Neural progenitor cell (in vitro differentiated cells): ENCODE measurements around the gene CLNK.

Experiments used
- EZH2 ChIP-seq: fragments of 200-600 bp; sonication (generic); IDR thresholded peaks from 2 replicates; pipeline ENCODE4 v1.6.1; 2017; ENCODE audit warnings: antibody characterized with exemption, mild to moderate bottlenecking, moderate library complexity
- EZH2phosphoT487 ChIP-seq: fragments of 200-600 bp; sonication (generic); IDR thresholded peaks from 2 replicates; pipeline ENCODE4 v1.6.1; 2017; ENCODE audit warnings: antibody characterized with exemption
- TF ChIP-seq, protein P1 (sequence below): fragments of 200-600 bp; sonication (generic); IDR thresholded peaks from 2 replicates; pipeline ENCODE4 v1.5.1; 2017; ENCODE audit warnings: antibody characterized with exemption, mild to moderate bottlenecking

DNA sequence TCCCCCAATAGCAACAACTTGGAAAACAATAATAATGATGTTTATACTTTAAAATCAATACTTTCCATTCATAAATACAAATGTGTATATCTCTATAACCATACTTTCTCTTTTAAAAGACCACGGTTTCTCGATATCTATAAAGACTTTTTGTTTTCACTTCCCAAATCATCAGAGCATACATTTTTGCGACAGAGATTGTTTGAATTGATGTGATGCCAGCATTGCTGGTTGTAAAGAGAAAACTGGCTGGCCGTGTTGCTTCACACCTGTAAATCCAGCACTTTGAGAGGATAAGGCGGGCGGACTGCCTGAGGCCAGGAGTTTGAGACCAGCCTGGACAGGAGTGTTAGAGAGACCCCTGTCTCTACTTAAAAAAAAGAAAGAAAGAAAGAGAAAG is 149.7 kb downstream of the CLNK start:
- TF ChIP-seq EZH2 (no peak), EZH2phosphoT487 (no peak)
- TF ChIP-seq, protein P1, sequence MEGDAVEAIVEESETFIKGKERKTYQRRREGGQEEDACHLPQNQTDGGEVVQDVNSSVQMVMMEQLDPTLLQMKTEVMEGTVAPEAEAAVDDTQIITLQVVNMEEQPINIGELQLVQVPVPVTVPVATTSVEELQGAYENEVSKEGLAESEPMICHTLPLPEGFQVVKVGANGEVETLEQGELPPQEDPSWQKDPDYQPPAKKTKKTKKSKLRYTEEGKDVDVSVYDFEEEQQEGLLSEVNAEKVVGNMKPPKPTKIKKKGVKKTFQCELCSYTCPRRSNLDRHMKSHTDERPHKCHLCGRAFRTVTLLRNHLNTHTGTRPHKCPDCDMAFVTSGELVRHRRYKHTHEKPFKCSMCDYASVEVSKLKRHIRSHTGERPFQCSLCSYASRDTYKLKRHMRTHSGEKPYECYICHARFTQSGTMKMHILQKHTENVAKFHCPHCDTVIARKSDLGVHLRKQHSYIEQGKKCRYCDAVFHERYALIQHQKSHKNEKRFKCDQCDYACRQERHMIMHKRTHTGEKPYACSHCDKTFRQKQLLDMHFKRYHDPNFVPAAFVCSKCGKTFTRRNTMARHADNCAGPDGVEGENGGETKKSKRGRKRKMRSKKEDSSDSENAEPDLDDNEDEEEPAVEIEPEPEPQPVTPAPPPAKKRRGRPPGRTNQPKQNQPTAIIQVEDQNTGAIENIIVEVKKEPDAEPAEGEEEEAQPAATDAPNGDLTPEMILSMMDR = no peak
